CD1c-positive myeloid dendritic cell (primary cell): ENCODE results near the gene CCNE1.
"Not testable (repeated sequence)": the region's sequence is repeated elsewhere in the genome, so short reads cannot be mapped to it uniquely, and the experiment has no call there.

ENCODE experiments used
- DNase-seq: peaks from one replicate; pipeline ENCODE4 v3.0.0-alpha.2; 2016; ENCODE audit errors: extremely low spot score

The CCNE1 gene

GRCh38 chr19:29815231-29815630, 3.4 kb downstream of the CCNE1 start:
- DNase-seq: no peak

GRCh38 chr19:29817316-29817715, 5.5 kb downstream of the CCNE1 start:
- DNase-seq: no peak

- no peak for DNase-seq
Measured at GRCh38 chr19:29819300-29819699, 7.5 kb downstream of the CCNE1 start.

- DNase-seq: no peak
Measured at GRCh38 chr19:29819986-29820385, 8.2 kb downstream of the CCNE1 start.

- no peak for DNase-seq
Measured at GRCh38 chr19:29823581-29824330, 12.0 kb downstream of the CCNE1 start.

GRCh38 chr19:29825263-29825662, 13.5 kb downstream of the CCNE1 start:
- DNase-seq: not testable (repeated sequence)

- no peak for DNase-seq
Measured at GRCh38 chr19:29831041-29831548, 19.3 kb downstream of the CCNE1 start.

GRCh38 chr19:29831686-29832085, 19.9 kb downstream of the CCNE1 start:
- DNase-seq: no peak

- no peak for DNase-seq
Measured at GRCh38 chr19:29832801-29833200, 21.0 kb downstream of the CCNE1 start.

GRCh38 chr19:29833614-29834261, 21.9 kb downstream of the CCNE1 start:
- DNase-seq: no peak

GRCh38 chr19:29834991-29835846, 23.4 kb downstream of the CCNE1 start:
- DNase-seq: no peak

- DNase-seq: no peak
Measured at GRCh38 chr19:29836409-29836825, 24.6 kb downstream of the CCNE1 start.

GRCh38 chr19:29837448-29837981, 25.7 kb downstream of the CCNE1 start:
- DNase-seq: no peak

- DNase-seq: no peak
Measured at GRCh38 chr19:29837996-29838395, 26.2 kb downstream of the CCNE1 start.

- no peak for DNase-seq
Measured at GRCh38 chr19:29840066-29840950, 28.5 kb downstream of the CCNE1 start.

- DNase-seq: no peak
Measured at GRCh38 chr19:29841209-29841558, 29.4 kb downstream of the CCNE1 start.

- DNase-seq: peak; percentile 40
Measured at GRCh38 chr19:29841559-29842367, 30.0 kb downstream of the CCNE1 start.

GRCh38 chr19:29842471-29843179, 30.8 kb downstream of the CCNE1 start:
- DNase-seq: peak; percentile 55
